Kidney epithelial cell (primary cell): ENCODE measurements around the gene CBR3. TPM values are rescaled to one million over a fixed set of nuclear protein-coding genes. Genes with fewer than 3 reads are reported as not detected.
"Not testable (repeated sequence)": the region's sequence is repeated elsewhere in the genome, so short reads cannot be mapped to it uniquely, and the experiment has no call there.

Source experiments
- DNase-seq: peaks from one replicate; pipeline ENCODE4 v3.0.0-alpha.2; 2010; ENCODE audit warnings: low read depth
- H3K27me3 ChIP-seq: 2 replicates; pipeline ENCODE4 v1.6.0; 2011; ENCODE audit warnings: low read length; ENCODE audit not compliant: control insufficient read depth, insufficient read depth
- H3K36me3 ChIP-seq: 2 replicates; pipeline ENCODE4 v1.5.1; 2011; ENCODE audit warnings: low read length; ENCODE audit not compliant: control insufficient read depth, insufficient read depth
- H3K4me3 ChIP-seq: 2 replicates; pipeline ENCODE4 v1.5.1; 2011; ENCODE audit warnings: low read depth, mild to moderate bottlenecking, control low read depth, low read length
- total RNA-seq: library from RNA; depleted of rRNA; stranded (reverse); fragments of >200 nt; gene quantifications from 2 replicates; pipeline ENCODE4 v1.2.3, GENCODE V29; 2015
- TF ChIP-seq, protein P1 (sequence below): IDR thresholded peaks from 2 replicates; pipeline ENCODE4 v1.5.1; 2011; ENCODE audit warnings: mild to moderate bottlenecking, moderate library complexity, low read length, control low read depth, inconsistent platforms; ENCODE audit not compliant: insufficient read depth, poor library complexity, severe bottlenecking

Gene CBR3
- total RNA-seq, 1 donor from 2014 or later, result 0.21 TPM

DNA sequence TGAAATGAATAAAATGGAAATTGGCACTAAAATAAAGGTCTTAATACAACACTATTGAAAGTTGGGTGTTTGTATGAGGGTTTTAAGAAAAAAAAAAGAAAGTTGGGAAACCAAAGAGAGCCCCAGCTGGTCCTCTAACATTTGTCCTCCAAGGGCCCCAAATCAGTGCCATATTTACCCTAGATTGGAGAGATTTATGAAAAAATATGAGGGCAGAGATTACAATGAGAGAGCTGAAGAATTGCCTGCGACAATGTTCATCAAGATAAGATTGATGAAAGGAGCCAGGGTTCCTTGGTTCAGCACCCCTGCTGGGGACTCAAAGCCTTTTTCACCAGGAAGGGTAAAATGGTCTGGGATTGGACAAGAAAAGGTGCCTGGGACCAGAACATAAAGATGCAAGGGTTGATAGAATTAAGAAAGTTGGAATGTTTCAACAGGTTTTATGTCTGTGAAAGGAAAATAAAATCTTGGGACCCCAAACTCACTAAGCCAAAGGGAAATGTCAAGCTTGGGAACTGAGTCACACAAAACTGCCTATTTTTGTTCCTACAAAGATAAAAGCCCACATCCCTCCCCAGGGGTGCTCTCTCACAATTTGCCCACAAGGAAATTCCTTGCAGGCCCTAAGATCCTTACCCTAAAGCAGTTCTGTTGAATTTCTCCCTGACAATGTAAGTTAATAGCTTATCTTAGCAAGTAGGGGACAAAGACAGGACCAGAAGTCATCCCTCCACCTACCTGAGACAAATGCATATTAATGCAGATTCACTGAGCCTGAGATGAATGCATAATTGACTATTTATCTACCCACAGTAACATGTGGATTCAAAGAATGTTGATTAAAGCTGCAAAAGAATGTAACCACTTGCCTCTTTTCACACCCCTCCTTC is 38.2 kb upstream of the CBR3 start:
- TF ChIP-seq, protein P1, sequence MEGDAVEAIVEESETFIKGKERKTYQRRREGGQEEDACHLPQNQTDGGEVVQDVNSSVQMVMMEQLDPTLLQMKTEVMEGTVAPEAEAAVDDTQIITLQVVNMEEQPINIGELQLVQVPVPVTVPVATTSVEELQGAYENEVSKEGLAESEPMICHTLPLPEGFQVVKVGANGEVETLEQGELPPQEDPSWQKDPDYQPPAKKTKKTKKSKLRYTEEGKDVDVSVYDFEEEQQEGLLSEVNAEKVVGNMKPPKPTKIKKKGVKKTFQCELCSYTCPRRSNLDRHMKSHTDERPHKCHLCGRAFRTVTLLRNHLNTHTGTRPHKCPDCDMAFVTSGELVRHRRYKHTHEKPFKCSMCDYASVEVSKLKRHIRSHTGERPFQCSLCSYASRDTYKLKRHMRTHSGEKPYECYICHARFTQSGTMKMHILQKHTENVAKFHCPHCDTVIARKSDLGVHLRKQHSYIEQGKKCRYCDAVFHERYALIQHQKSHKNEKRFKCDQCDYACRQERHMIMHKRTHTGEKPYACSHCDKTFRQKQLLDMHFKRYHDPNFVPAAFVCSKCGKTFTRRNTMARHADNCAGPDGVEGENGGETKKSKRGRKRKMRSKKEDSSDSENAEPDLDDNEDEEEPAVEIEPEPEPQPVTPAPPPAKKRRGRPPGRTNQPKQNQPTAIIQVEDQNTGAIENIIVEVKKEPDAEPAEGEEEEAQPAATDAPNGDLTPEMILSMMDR, result no peak
- Histone ChIP-seq H3K4me3 (no peak overlapping the region), H3K27me3 (no peaks in the 10 kb centered on the region), H3K36me3 (no peaks in the 10 kb centered on the region)
- DNase-seq, result no peak

DNA sequence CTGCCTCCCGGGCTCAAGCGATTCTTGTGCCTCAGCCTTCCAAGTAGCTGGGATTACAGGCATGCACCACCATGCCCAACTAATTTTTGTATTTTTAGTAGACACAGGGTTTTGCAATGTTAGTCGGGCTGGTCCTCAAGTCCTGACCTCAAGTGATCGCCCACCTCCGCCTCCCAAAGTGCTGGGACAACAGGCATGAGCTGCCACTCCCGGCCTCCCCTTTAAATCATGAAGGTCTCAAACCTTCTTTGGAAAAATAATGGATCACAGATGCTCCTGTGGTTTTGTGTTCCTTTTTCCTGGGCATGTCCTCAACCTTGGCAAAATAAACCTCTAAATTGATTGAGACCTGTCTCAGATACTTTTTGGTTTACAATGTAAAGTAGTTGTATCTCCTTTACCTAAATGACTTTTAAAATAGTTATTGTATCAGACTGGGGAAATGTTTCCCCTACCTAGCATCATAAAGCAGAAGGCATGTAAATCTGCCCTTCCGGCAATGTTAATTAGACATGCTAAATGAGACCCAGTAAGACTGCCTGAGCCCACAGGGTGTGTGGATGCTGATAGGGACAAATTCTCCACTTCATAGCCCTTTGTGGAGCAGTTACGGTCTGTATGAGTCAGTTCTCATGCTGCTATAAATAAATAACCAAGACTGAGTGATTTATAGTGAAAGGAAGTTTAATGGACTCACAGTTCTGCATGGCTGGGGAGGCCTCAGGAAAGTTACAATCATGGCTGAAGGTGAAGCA is 37.3 kb upstream of the CBR3 start:
- H3K36me3 ChIP-seq, result no peaks in the 10 kb centered on the region
- no peak overlapping the region for H3K4me3 ChIP-seq
- DNase-seq, result peak; percentile 80
- no peaks in the 10 kb centered on the region for H3K27me3 ChIP-seq
- TF ChIP-seq, protein P1, result no peak

- no peak for DNase-seq
- no peak overlapping the region for H3K4me3 ChIP-seq
- H3K27me3 ChIP-seq, result no peaks in the 10 kb centered on the region
- TF ChIP-seq, protein P1, result no peak
- H3K36me3 ChIP-seq, result no peaks in the 10 kb centered on the region
These were observed 36.7 kb upstream of the CBR3 start for GRCh38 chr21:36098182-36098532.

- no peaks in the 10 kb centered on the region for H3K27me3 ChIP-seq
These were observed 35.9 kb upstream of the CBR3 start for GRCh38 chr21:36099000-36099399.

GRCh38 chr21:36099695-36100211 is 35.1 kb upstream of the CBR3 start:
- not testable (repeated sequence) for H3K4me3 ChIP-seq, H3K36me3 ChIP-seq, DNase-seq, H3K27me3 ChIP-seq

More at GRCh38 chr21:36099000-36099399, 35.9 kb upstream of the CBR3 start:
- TF ChIP-seq, protein P1, result no peak
- DNase-seq, result no peak
- no peak overlapping the region for H3K4me3 ChIP-seq
- no peaks in the 10 kb centered on the region for H3K36me3 ChIP-seq

GRCh38 chr21:36100971-36101641 is 33.8 kb upstream of the CBR3 start:
- DNase-seq, result no peak
- Histone ChIP-seq H3K4me3 (no peak overlapping the region), H3K27me3 (no peaks in the 10 kb centered on the region), H3K36me3 (no peaks in the 10 kb centered on the region)
- TF ChIP-seq, protein P1, result no peak
